Suprapubic skin (tissue), 4 donors: Measurements from ENCODE around the gene TEC. TPM values are rescaled to one million over a fixed set of nuclear protein-coding genes. Genes with fewer than 3 reads are reported as not detected.

Source experiments
- DNase-seq, 2 donors: peaks; one replicate each; pipeline ENCODE4 v3.0.0-alpha.2; 2019; ENCODE audit warnings: low spot score in 2 of 2
- H3K27ac ChIP-seq: fragments of 200-600 bp; sonication (generic); one replicate; pipeline ENCODE4 v1.5.1; 2019
- H3K27me3 ChIP-seq: fragments of 200-600 bp; sonication (generic); one replicate; pipeline ENCODE4 v1.5.1; 2019
- H3K36me3 ChIP-seq: fragments of 200-600 bp; sonication (generic); one replicate; pipeline ENCODE4 v1.5.1; 2019
- H3K4me1 ChIP-seq: fragments of 200-600 bp; sonication (generic); one replicate; pipeline ENCODE4 v1.5.1; 2019
- H3K4me3 ChIP-seq: fragments of 200-600 bp; sonication (generic); one replicate; pipeline ENCODE4 v1.5.1; 2019; ENCODE audit warnings: mild to moderate bottlenecking
- H3K9me3 ChIP-seq: fragments of 200-600 bp; sonication (generic); one replicate; pipeline ENCODE4 v1.5.1; 2019
- EP300 ChIP-seq: sonication (generic); formaldehyde crosslinking; IDR thresholded peaks from one replicate; pipeline ENCODE4 v1.6.1; 2017; ENCODE audit warnings: antibody characterized with exemption
- POLR2A ChIP-seq, 2 donors: fragments of 450-650 bp; IDR thresholded peaks; one replicate each; pipeline ENCODE4 v1.6.1; 2017; ENCODE audit warnings: antibody characterized with exemption in 2 of 2, mild to moderate bottlenecking in 2 of 2, moderate library complexity in 2 of 2
- POLR2AphosphoS5 ChIP-seq, 3 donors: sonication (generic); formaldehyde crosslinking; IDR thresholded peaks; one replicate each; pipeline ENCODE4 v1.6.1; 2017; ENCODE audit warnings: antibody characterized with exemption in 3 of 3
- WGBS: methylation state at CpG from one replicate; pipeline ENCODE4 v1.1.5; 2018; 5-methylcytosine and 5-hydroxymethylcytosine counted together
- total RNA-seq, 4 donors: library from RNA; depleted of rRNA; stranded (reverse); fragments of >200 nt; gene quantifications; one replicate each; pipeline ENCODE4 v1.1.0, GENCODE V29; 2016
- TF ChIP-seq, protein P1 (sequence below), 2 donors: fragments of 200-600 bp in 1 of 2; fragments of 450-650 bp in 1 of 2; sonication (generic) in 1 of 2; IDR thresholded peaks; one replicate each; pipeline ENCODE4 v1.5.1; 2016 to 2019; ENCODE audit warnings: antibody characterized with exemption in 2 of 2, mild to moderate bottlenecking in 1 of 2, moderate library complexity in 1 of 2

TEC gene
- total RNA-seq, 4 donors from 2014 or later, result 4.1 to 18.8 (median 7.2) TPM

DNA sequence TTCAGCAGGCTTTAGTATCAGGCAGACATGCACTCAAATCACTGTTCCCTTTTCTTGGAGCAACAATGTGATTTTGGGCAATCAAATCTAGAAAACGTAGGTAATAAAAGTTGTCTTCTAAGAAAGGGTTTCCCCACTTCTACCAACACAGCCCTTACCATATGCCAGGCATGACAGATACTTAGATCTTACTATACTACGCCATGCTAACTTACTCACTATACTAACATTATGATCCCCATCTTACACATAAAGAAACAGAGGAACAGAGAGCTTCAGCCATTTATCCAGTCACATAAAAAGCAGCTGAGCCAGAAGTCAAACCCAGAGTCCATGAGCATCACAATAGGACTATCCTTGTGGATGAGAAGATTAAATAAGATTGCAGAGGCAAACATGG lies 144.8 kb downstream of the TEC start:
- no peaks in the 10 kb centered on the region for H3K9me3 ChIP-seq
- H3K4me3 ChIP-seq, result no peak overlapping the region
- peaks cover 11% of the 10 kb centered on the region for H3K4me1 ChIP-seq
- TF ChIP-seq, protein P1, sequence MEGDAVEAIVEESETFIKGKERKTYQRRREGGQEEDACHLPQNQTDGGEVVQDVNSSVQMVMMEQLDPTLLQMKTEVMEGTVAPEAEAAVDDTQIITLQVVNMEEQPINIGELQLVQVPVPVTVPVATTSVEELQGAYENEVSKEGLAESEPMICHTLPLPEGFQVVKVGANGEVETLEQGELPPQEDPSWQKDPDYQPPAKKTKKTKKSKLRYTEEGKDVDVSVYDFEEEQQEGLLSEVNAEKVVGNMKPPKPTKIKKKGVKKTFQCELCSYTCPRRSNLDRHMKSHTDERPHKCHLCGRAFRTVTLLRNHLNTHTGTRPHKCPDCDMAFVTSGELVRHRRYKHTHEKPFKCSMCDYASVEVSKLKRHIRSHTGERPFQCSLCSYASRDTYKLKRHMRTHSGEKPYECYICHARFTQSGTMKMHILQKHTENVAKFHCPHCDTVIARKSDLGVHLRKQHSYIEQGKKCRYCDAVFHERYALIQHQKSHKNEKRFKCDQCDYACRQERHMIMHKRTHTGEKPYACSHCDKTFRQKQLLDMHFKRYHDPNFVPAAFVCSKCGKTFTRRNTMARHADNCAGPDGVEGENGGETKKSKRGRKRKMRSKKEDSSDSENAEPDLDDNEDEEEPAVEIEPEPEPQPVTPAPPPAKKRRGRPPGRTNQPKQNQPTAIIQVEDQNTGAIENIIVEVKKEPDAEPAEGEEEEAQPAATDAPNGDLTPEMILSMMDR (IDR thresholded peaks at IDR 0.05), result no peak
- TF ChIP-seq POLR2AphosphoS5 (IDR thresholded peaks at IDR 0.05) (no peak), POLR2A (IDR thresholded peaks at IDR 0.05) (no peak), EP300 (no peak)
- DNase-seq, result no peak
- H3K36me3 ChIP-seq, result no peaks in the 10 kb centered on the region
- 86% methylated on average over 2 of the region's 2 CpGs for WGBS
- H3K27ac ChIP-seq, result no peak overlapping the region
- H3K27me3 ChIP-seq, result no peaks in the 10 kb centered on the region

DNA sequence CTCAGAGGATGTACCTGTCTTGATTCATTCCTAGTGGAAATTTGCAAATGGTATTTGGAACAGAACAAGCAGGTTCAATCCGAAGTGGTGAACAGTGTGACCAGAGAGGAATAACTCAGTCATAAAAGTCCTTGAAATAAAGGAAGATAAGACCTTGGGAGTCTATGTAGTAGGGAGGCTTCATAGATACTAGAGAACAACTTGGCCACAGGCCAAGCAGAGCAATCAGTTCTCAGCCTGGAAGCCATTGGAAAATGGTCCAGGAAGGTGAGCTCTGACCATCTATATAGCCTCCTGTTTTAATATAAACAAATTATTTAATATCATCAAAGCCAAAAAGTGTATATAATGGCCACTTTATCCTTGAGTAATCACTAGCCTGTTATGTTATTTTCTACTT lies 146.9 kb downstream of the TEC start:
- H3K27ac ChIP-seq, result no peak overlapping the region
- no peaks in the 10 kb centered on the region for H3K9me3 ChIP-seq
- TF ChIP-seq, protein P1 (IDR thresholded peaks at IDR 0.05), result no peak
- no peak for TF ChIP-seq EP300
- TF ChIP-seq POLR2A (IDR thresholded peaks at IDR 0.05), result no peak
- no peak for TF ChIP-seq POLR2AphosphoS5 (IDR thresholded peaks at IDR 0.05)
- DNase-seq, result no peak
- 85% methylated on average over 1 of the region's 1 CpG for WGBS
- H3K27me3 ChIP-seq, result no peaks in the 10 kb centered on the region
- no peak overlapping the region for H3K4me3 ChIP-seq
- H3K36me3 ChIP-seq, result no peaks in the 10 kb centered on the region
- peaks cover 6% of the 10 kb centered on the region for H3K4me1 ChIP-seq

DNA sequence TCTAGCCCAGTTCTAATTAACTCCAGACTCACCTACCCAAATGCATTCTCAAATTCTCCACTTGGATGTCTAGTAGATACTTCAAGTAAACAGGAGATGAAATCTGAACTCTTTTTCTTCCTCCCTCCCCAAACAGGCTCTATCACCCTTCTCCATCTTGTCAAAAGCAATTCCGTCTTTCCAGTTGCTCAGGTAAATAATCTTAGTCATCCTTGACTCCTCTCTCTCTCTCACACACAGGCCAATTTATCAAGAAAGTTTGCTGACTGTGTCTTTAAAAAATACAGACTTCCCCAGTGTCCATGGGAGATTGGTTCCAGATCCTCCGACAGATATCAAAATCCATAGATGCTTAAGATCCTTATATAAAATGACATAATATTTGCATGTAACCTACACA lies 148.5 kb downstream of the TEC start:
- no peaks in the 10 kb centered on the region for H3K27me3 ChIP-seq
- no peak overlapping the region for H3K4me3 ChIP-seq
- H3K9me3 ChIP-seq, result no peaks in the 10 kb centered on the region
- no peaks in the 10 kb centered on the region for H3K36me3 ChIP-seq
- 61% methylated on average over 2 of the region's 2 CpGs for WGBS
- no peaks in the 10 kb centered on the region for H3K4me1 ChIP-seq
- DNase-seq, result no peak
- TF ChIP-seq POLR2A (IDR thresholded peaks at IDR 0.05) (no peak), EP300 (no peak), POLR2AphosphoS5 (IDR thresholded peaks at IDR 0.05) (no peak)
- no peak overlapping the region for H3K27ac ChIP-seq

DNA sequence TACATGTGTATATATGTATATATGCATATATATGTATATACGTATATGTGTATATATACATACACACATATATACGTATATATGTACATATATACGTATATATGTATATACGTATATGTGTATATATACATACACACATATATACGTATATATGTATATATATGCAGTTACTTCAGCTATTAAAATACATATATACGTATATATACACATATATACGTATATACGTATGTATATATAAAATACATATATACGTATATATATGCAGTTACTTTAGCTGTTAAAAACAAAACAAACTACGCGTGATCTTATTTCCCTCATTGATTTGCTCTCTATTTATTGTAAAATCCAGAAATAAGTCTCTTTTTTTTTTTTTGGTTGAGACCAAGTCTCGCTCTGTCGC lies 149.5 kb downstream of the TEC start:
- H3K4me1 ChIP-seq, result no peaks in the 10 kb centered on the region
- H3K27ac ChIP-seq, result no peak overlapping the region
- DNase-seq, result no peak
- H3K36me3 ChIP-seq, result no peaks in the 10 kb centered on the region
- H3K27me3 ChIP-seq, result no peaks in the 10 kb centered on the region
- WGBS, result 82% methylated on average over 13 of the region's 13 CpGs
- H3K9me3 ChIP-seq, result no peaks in the 10 kb centered on the region
- TF ChIP-seq, protein P1 (IDR thresholded peaks at IDR 0.05), result no peak
- TF ChIP-seq POLR2A (IDR thresholded peaks at IDR 0.05) (no peak), POLR2AphosphoS5 (IDR thresholded peaks at IDR 0.05) (no peak), EP300 (no peak)
- no peak overlapping the region for H3K4me3 ChIP-seq

DNA sequence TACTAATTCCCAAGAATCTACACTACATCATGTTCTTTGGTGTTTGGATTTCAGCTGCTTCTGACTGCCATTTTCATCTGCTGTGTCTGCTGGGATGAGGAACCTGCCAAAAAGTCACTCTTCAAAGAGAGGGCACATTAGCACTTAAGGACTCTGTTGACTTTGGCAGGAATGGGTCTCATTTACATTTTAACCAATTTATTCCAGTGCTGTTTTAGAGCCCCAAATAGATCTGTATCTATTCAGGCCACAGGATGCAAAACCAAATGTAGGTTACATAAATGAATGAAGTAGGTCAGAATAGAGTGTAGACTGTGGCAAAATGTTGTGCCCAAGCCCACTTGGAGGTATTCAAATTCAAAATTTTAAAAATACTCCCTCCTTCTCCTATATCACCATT lies 150.0 kb downstream of the TEC start:
- TF ChIP-seq POLR2AphosphoS5 (IDR thresholded peaks at IDR 0.05) (no peak), EP300 (no peak), POLR2A (IDR thresholded peaks at IDR 0.05) (no peak)
- TF ChIP-seq, protein P1 (IDR thresholded peaks at IDR 0.05), result no peak
- no peak overlapping the region for H3K4me3 ChIP-seq

DNA sequence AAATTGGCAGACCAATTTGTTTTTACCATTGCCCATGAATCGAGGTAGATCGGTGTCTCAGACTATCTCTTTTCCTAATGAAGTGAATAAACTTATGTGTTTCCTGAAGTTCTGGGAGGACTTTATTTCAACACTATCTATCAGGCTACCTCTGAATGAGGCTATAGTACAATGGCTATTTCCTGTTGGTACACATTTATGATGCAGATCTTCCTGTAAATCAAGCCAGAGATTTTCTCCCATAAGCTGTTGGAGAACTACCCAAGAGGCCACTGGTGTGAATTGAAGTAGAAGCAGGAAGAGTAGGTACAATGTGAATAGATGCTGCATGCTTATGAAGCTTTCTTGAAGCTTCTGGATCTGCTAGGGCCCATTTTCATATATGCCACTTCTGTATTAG lies 151.6 kb downstream of the TEC start:
- Histone ChIP-seq H3K27me3 (no peaks in the 10 kb centered on the region), H3K4me1 (no peaks in the 10 kb centered on the region), H3K36me3 (no peaks in the 10 kb centered on the region), H3K4me3 (no peak overlapping the region), H3K9me3 (no peaks in the 10 kb centered on the region), H3K27ac (no peak overlapping the region)
- 97% methylated on average over 2 of the region's 2 CpGs for WGBS
- DNase-seq, result no peak
- TF ChIP-seq POLR2A (IDR thresholded peaks at IDR 0.05), result no peak
- TF ChIP-seq EP300, result no peak
- TF ChIP-seq, protein P1 (IDR thresholded peaks at IDR 0.05), result no peak
- no peak for TF ChIP-seq POLR2AphosphoS5 (IDR thresholded peaks at IDR 0.05)

More for the DNA sequence above, 150.0 kb downstream of the TEC start:
- no peak for DNase-seq
- H3K9me3 ChIP-seq, result no peaks in the 10 kb centered on the region
- no peak overlapping the region for H3K27ac ChIP-seq
- H3K27me3 ChIP-seq, result no peaks in the 10 kb centered on the region
- H3K4me1 ChIP-seq, result no peaks in the 10 kb centered on the region
- no peaks in the 10 kb centered on the region for H3K36me3 ChIP-seq
